ENCODE data around the gene RYR1. TPM values are rescaled to one million over a fixed set of nuclear protein-coding genes. Genes with fewer than 3 reads are reported as not detected.

RYR1 gene
- total RNA-seq, 1 experiment from 2014 or later, result 34.2 TPM

- intact Hi-C loops (cut with micrococcal nuclease; ENCODE audit: unreplicated experiment) (no loop called here), in situ Hi-C loops (cut with HindIII; ENCODE audit: low pct_unique_long_range_greater_than_20kb, low sequenced_read_pairs) (no loop called here)
- Histone ChIP-seq H3K4me1 (ENCODE audit: control insufficient read depth, insufficient read depth, low read length) (no peaks in the 10 kb centered on the region), H3K27ac (ENCODE audit: low read length) (no peak overlapping the region), H3K4me3 (ENCODE audit: low read depth in 2 of 2, low read length in 2 of 2) (no peak overlapping the region), H3K27me3 (ENCODE audit: control insufficient read depth, insufficient read depth, low read length) (no peaks in the 10 kb centered on the region), H3K9me3 (ENCODE audit: control insufficient read depth, insufficient read depth, low read depth, low read length) (no peaks in the 10 kb centered on the region), H3K36me3 (ENCODE audit: control insufficient read depth, insufficient read depth, low read length) (no peaks in the 10 kb centered on the region)
- ChIA-PET CTCF (interaction anchor here (0.6 to 1.5 kb wide), 2 partner anchors 15 to 61 kb away, joined by 3 to 4 read pairs; partner anchors contain the start of gene FAM98C), POLR2A (no interaction called here)
- no peak for DNase-seq (ENCODE audit: low read depth, low spot score)
- TF ChIP-seq POLR2AphosphoS5 (IDR thresholded peaks at IDR 0.05; ENCODE audit: low read depth, low read length) (no peak), TCF7L2 (IDR thresholded peaks at IDR 0.05; ENCODE audit: low read depth, low read length) (no peak), CTCF (IDR thresholded peaks at IDR 0.05) (no peak), REST (IDR thresholded peaks at IDR 0.05; ENCODE audit: insufficient read depth in 1 of 2, low read depth in 2 of 2, low read length in 1 of 2) (no peak), SIN3A (IDR thresholded peaks at IDR 0.05; ENCODE audit: borderline replicate concordance, insufficient read depth, low read depth, low read length) (no peak)
- ATAC-seq, result no peak
- no TSS peak for BruUV-seq (replicated peaks)
These were observed 16.3 kb upstream of the RYR1 start for GRCh38 chr19:38417146-38417543.

GRCh38 chr19:38417544-38418506 lies 15.7 kb upstream of the RYR1 start:
- BruUV-seq (replicated peaks), result no TSS peak
- ATAC-seq (peak; percentile 66), DNase-seq (ENCODE audit: low read depth, low spot score) (no peak)
- TF ChIP-seq REST (IDR thresholded peaks at IDR 0.05; ENCODE audit: insufficient read depth in 1 of 2, low read depth in 2 of 2, low read length in 1 of 2) (no peak), TCF7L2 (IDR thresholded peaks at IDR 0.05; ENCODE audit: low read depth, low read length) (peak; percentile 67; the same call in 1 of the 2 replicates), CTCF (IDR thresholded peaks at IDR 0.05) (no peak), POLR2AphosphoS5 (IDR thresholded peaks at IDR 0.05; ENCODE audit: low read depth, low read length) (no peak)
- intact Hi-C loops (cut with micrococcal nuclease; ENCODE audit: unreplicated experiment) (no loop called here), in situ Hi-C loops (cut with HindIII; ENCODE audit: low pct_unique_long_range_greater_than_20kb, low sequenced_read_pairs) (no loop called here)
- no peaks in the 10 kb centered on the region for H3K36me3 ChIP-seq (ENCODE audit: control insufficient read depth, insufficient read depth, low read length)
- no peak overlapping the region for H3K27ac ChIP-seq (ENCODE audit: low read length)
- no peaks in the 10 kb centered on the region for H3K4me1 ChIP-seq (ENCODE audit: control insufficient read depth, insufficient read depth, low read length)
- no peaks in the 10 kb centered on the region for H3K9me3 ChIP-seq (ENCODE audit: control insufficient read depth, insufficient read depth, low read depth, low read length)
- ChIA-PET CTCF (interaction anchor here (0.6 to 1.5 kb wide), 2 partner anchors 15 to 60 kb away, joined by 3 to 4 read pairs; partner anchors contain the start of gene FAM98C), POLR2A (no interaction called here)
- H3K27me3 ChIP-seq (ENCODE audit: control insufficient read depth, insufficient read depth, low read length), result no peaks in the 10 kb centered on the region
- H3K4me3 ChIP-seq (ENCODE audit: low read depth in 2 of 2, low read length in 2 of 2), result peak overlapping the region; percentile 25 to 51
